GM19240 (cell line): ENCODE measurements around the gene PRSS38.
"Not testable (repeated sequence)": the region's sequence is repeated elsewhere in the genome, so short reads cannot be mapped to it uniquely, and the experiment has no call there.

ENCODE experiments used
- DNase-seq: peaks from one replicate; pipeline ENCODE4 v3.0.0; 2011; ENCODE audit warnings: low spot score; ENCODE audit not compliant: insufficient read length

The PRSS38 gene

GRCh38 chr1:227844320-227845146, 29.1 kb downstream of the PRSS38 start:
- no peak for DNase-seq

GRCh38 chr1:227845147-227845458, 29.6 kb downstream of the PRSS38 start:
- DNase-seq, result no peak

GRCh38 chr1:227845519-227845918, 30.0 kb downstream of the PRSS38 start:
- no peak for DNase-seq

GRCh38 chr1:227846265-227846858, 30.9 kb downstream of the PRSS38 start:
- DNase-seq, result no peak

- DNase-seq, result not testable (repeated sequence)
Measured at GRCh38 chr1:227847046-227847445, 31.6 kb downstream of the PRSS38 start.

GRCh38 chr1:227848430-227848932, 33.0 kb downstream of the PRSS38 start:
- no peak for DNase-seq

- DNase-seq, result no peak
Measured at GRCh38 chr1:227849251-227849650, 33.8 kb downstream of the PRSS38 start.

- no peak for DNase-seq
Measured at GRCh38 chr1:227854189-227854588, 38.7 kb downstream of the PRSS38 start.

GRCh38 chr1:227855687-227856086, 40.2 kb downstream of the PRSS38 start:
- DNase-seq, result no peak

GRCh38 chr1:227856147-227856858, 40.8 kb downstream of the PRSS38 start:
- no peak for DNase-seq

- DNase-seq, result no peak
Measured at GRCh38 chr1:227864882-227865281, 49.4 kb downstream of the PRSS38 start.

GRCh38 chr1:227869279-227869842, 53.9 kb downstream of the PRSS38 start:
- DNase-seq, result no peak

- no peak for DNase-seq
Measured at GRCh38 chr1:227869851-227870305, 54.4 kb downstream of the PRSS38 start.

GRCh38 chr1:227870366-227870765, 54.9 kb downstream of the PRSS38 start:
- no peak for DNase-seq

- DNase-seq, result not testable (repeated sequence)
Measured at GRCh38 chr1:227871892-227872291, 56.4 kb downstream of the PRSS38 start.

- DNase-seq, result not testable (repeated sequence)
Measured at GRCh38 chr1:227877810-227878209, 62.3 kb downstream of the PRSS38 start.

- DNase-seq, result no peak
Measured at GRCh38 chr1:227880342-227880924, 65.0 kb downstream of the PRSS38 start.

- DNase-seq, result no peak
Measured at GRCh38 chr1:227883073-227883520, 67.6 kb downstream of the PRSS38 start.

GRCh38 chr1:227883641-227884301, 68.3 kb downstream of the PRSS38 start:
- DNase-seq, result no peak

GRCh38 chr1:227884370-227885134, 69.1 kb downstream of the PRSS38 start:
- no peak for DNase-seq
